IPS-18a (cell line): ENCODE measurements around the gene ROCK2.

Source experiments
- H3K27ac ChIP-seq: one replicate; pipeline ENCODE4 v1.5.1; 2013; ENCODE audit warnings: low read length
- H3K27me3 ChIP-seq: one replicate; pipeline ENCODE4 v1.6.1; 2013; ENCODE audit warnings: mild to moderate bottlenecking, low read length; ENCODE audit not compliant: control insufficient read depth, insufficient read depth
- H3K36me3 ChIP-seq: one replicate; pipeline ENCODE4 v1.6.1; 2013; ENCODE audit warnings: low read depth, low read length; ENCODE audit not compliant: control insufficient read depth
- H3K4me1 ChIP-seq: one replicate; pipeline ENCODE4 v1.6.1; 2013; ENCODE audit warnings: low read depth, low read length; ENCODE audit not compliant: control insufficient read depth
- H3K4me3 ChIP-seq: one replicate; pipeline ENCODE4 v1.5.1; 2013; ENCODE audit warnings: low read length
- H3K9ac ChIP-seq: one replicate; pipeline ENCODE4 v1.6.1; 2013; ENCODE audit warnings: mild to moderate bottlenecking, low read length, moderate library complexity
- H3K9me3 ChIP-seq: one replicate; pipeline ENCODE4 v1.6.1; 2013; ENCODE audit warnings: low read depth, low read length; ENCODE audit not compliant: control insufficient read depth

Gene ROCK2

GRCh38 chr2:11163439-11164317, 180.8 kb downstream of the ROCK2 start:
- Histone ChIP-seq H3K27me3 (no peaks in the 10 kb centered on the region), H3K4me1 (no peaks in the 10 kb centered on the region), H3K36me3 (no peaks in the 10 kb centered on the region), H3K27ac (no peak overlapping the region), H3K4me3 (no peak overlapping the region), H3K9ac (no peak overlapping the region), H3K9me3 (no peaks in the 10 kb centered on the region)

- Histone ChIP-seq H3K9me3 (no peaks in the 10 kb centered on the region), H3K9ac (no peak overlapping the region), H3K4me3 (no peak overlapping the region), H3K4me1 (no peaks in the 10 kb centered on the region), H3K36me3 (no peaks in the 10 kb centered on the region), H3K27ac (no peak overlapping the region), H3K27me3 (peaks cover 2% of the 10 kb centered on the region)
Measured at GRCh38 chr2:11161747-11162146, 182.7 kb downstream of the ROCK2 start.

GRCh38 chr2:11160731-11161455, 183.5 kb downstream of the ROCK2 start:
- Histone ChIP-seq H3K9me3 (no peaks in the 10 kb centered on the region), H3K36me3 (no peaks in the 10 kb centered on the region), H3K9ac (no peak overlapping the region), H3K4me3 (no peak overlapping the region), H3K4me1 (no peaks in the 10 kb centered on the region), H3K27ac (no peak overlapping the region), H3K27me3 (peaks cover 10% of the 10 kb centered on the region)

GRCh38 chr2:11160256-11160655, 184.2 kb downstream of the ROCK2 start:
- peaks cover 13% of the 10 kb centered on the region for H3K27me3 ChIP-seq
- no peaks in the 10 kb centered on the region for H3K9me3 ChIP-seq
- no peak overlapping the region for H3K4me3 ChIP-seq
- no peak overlapping the region for H3K9ac ChIP-seq
- no peak overlapping the region for H3K27ac ChIP-seq
- no peaks in the 10 kb centered on the region for H3K36me3 ChIP-seq
- no peaks in the 10 kb centered on the region for H3K4me1 ChIP-seq

GRCh38 chr2:11159574-11160170, 184.8 kb downstream of the ROCK2 start:
- Histone ChIP-seq H3K9ac (no peak overlapping the region), H3K27ac (no peak overlapping the region), H3K4me3 (no peak overlapping the region), H3K4me1 (no peaks in the 10 kb centered on the region), H3K27me3 (peaks cover 13% of the 10 kb centered on the region), H3K9me3 (no peaks in the 10 kb centered on the region), H3K36me3 (no peaks in the 10 kb centered on the region)

DNA sequence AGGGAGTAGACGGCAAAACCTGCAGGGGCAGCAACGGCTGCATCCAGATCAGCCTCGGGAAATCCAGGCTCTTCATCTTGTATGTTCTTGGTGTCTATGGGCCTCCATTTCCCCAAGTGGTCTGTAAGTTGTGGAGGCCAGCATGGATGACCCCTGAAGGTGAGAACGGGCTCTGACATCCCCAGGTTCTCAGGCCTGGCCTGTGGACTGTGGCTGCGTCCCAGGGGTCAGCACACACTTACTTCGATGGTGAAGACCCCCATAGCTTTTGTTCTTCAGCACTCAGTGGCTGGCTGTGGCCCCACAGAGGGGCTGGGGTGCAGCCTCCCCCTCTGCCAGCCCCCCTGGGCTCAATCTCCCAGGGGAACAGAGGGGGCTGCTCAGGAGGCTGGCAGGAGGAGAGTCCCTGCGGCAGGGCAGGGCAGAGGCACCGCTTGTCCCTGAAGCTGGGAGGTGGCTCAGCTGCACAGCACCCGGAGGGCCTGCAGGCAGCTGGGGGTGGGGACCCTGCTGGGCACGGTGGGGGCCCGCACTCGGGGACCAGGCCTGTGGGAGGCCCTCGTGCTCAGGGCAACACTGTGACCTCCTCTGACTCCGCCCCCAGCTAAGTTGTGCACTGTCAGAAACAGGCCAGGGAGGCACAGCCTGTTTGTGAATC, 185.4 kb downstream of the ROCK2 start:
- no peaks in the 10 kb centered on the region for H3K9me3 ChIP-seq
- H3K36me3 ChIP-seq, result no peaks in the 10 kb centered on the region
- no peak overlapping the region for H3K27ac ChIP-seq
- H3K4me3 ChIP-seq, result no peak overlapping the region
- H3K27me3 ChIP-seq, result peaks cover 19% of the 10 kb centered on the region
- no peak overlapping the region for H3K9ac ChIP-seq
- H3K4me1 ChIP-seq, result peaks cover 6% of the 10 kb centered on the region

GRCh38 chr2:11157731-11158130, 186.7 kb downstream of the ROCK2 start:
- H3K4me1 ChIP-seq, result peaks cover 6% of the 10 kb centered on the region

GRCh38 chr2:11157296-11157695, 187.1 kb downstream of the ROCK2 start:
- no peaks in the 10 kb centered on the region for H3K9me3 ChIP-seq
- H3K4me1 ChIP-seq, result peaks cover 6% of the 10 kb centered on the region
- no peak overlapping the region for H3K4me3 ChIP-seq
- no peak overlapping the region for H3K27ac ChIP-seq
- H3K27me3 ChIP-seq, result peaks cover 21% of the 10 kb centered on the region
- no peak overlapping the region for H3K9ac ChIP-seq
- H3K36me3 ChIP-seq, result no peaks in the 10 kb centered on the region

More at GRCh38 chr2:11157731-11158130, 186.7 kb downstream of the ROCK2 start:
- H3K27me3 ChIP-seq, result peaks cover 21% of the 10 kb centered on the region
- H3K36me3 ChIP-seq, result no peaks in the 10 kb centered on the region
- no peak overlapping the region for H3K4me3 ChIP-seq
- H3K9me3 ChIP-seq, result no peaks in the 10 kb centered on the region
- no peak overlapping the region for H3K27ac ChIP-seq
- H3K9ac ChIP-seq, result no peak overlapping the region

- no peak overlapping the region for H3K9ac ChIP-seq
- H3K36me3 ChIP-seq, result no peaks in the 10 kb centered on the region
- peaks cover 21% of the 10 kb centered on the region for H3K27me3 ChIP-seq
- H3K4me1 ChIP-seq, result peaks cover 6% of the 10 kb centered on the region
- H3K4me3 ChIP-seq, result peak overlapping the region; percentile 64
- no peak overlapping the region for H3K27ac ChIP-seq
- no peaks in the 10 kb centered on the region for H3K9me3 ChIP-seq
Measured at GRCh38 chr2:11156396-11157075, 187.9 kb downstream of the ROCK2 start.

GRCh38 chr2:11155381-11156035, 188.9 kb downstream of the ROCK2 start, which contains the start of gene SLC66A3:
SLC66A3 (plus strand) TSS chr2:11155467; CDS start chr2:11155547, 80 bp downstream.
- Histone ChIP-seq H3K9ac (peak within 1 kb of the TSS; percentile 34), H3K27ac (no peak within 1 kb of the TSS), H3K4me3 (peak within 1 kb of the TSS; percentile 64), H3K36me3 (no peaks in the 10 kb centered on the region), H3K27me3 (peaks cover 21% of the 10 kb centered on the region), H3K9me3 (no peaks in the 10 kb centered on the region), H3K4me1 (peaks cover 6% of the 10 kb centered on the region)
